RCC 7860 (cell line): ENCODE data around the gene C2CD3.

Experiments
- DNase-seq: peaks from one replicate; pipeline ENCODE4 v3.0.0-alpha.2; 2015; ENCODE audit warnings: low spot score
- FAIRE-seq: peaks from 2 replicates; lab custom pipeline; 2012; peaks lifted over from hg19 to GRCh38; lab: Jason Lieb, UNC

The C2CD3 gene

GRCh38 chr11:73969991-73970800 is 200.6 kb downstream of the C2CD3 start:
- FAIRE-seq (no peak), DNase-seq (no peak)

GRCh38 chr11:73969091-73969490 is 201.7 kb downstream of the C2CD3 start:
- DNase-seq (no peak), FAIRE-seq (no peak)

- DNase-seq, result no peak
- FAIRE-seq, result no peak
These were observed 202.3 kb downstream of the C2CD3 start for GRCh38 chr11:73968356-73968966.

- DNase-seq (no peak), FAIRE-seq (no peak)
These were observed 205.1 kb downstream of the C2CD3 start for GRCh38 chr11:73965764-73966121.

GRCh38 chr11:73965076-73965763 is 205.6 kb downstream of the C2CD3 start:
- DNase-seq (no peak), FAIRE-seq (no peak)

GRCh38 chr11:73963861-73964260 is 206.9 kb downstream of the C2CD3 start:
- DNase-seq (no peak), FAIRE-seq (no peak)
